Mesendoderm (in vitro differentiated cells): ENCODE results near the gene UBE2L6.

ENCODE experiments used
- DNase-seq: peaks from one replicate; pipeline ENCODE4 v3.0.0; 2013
- H2AK5ac ChIP-seq: 2 replicates; pipeline ENCODE4 v1.6.1; 2013; ENCODE audit warnings: low read length, inconsistent platforms
- H2BK120ac ChIP-seq: 2 replicates; pipeline ENCODE4 v1.6.1; 2013; ENCODE audit warnings: low read depth, mild to moderate bottlenecking, low read length, moderate library complexity, mixed read lengths
- H2BK15ac ChIP-seq: replicated peaks from 2 replicates; pipeline ENCODE4 v1.6.1; 2013; ENCODE audit warnings: low read depth, mild to moderate bottlenecking, moderate library complexity
- H2BK5ac ChIP-seq: 2 replicates; pipeline ENCODE4 v1.6.1; 2013; ENCODE audit warnings: low read length, inconsistent platforms
- H3K18ac ChIP-seq: 2 replicates; pipeline ENCODE4 v1.6.1; 2013; ENCODE audit warnings: mild to moderate bottlenecking, low read length, mixed read lengths
- H3K23ac ChIP-seq: one replicate; pipeline ENCODE4 v1.6.1; 2013; ENCODE audit warnings: low read length
- H3K27ac ChIP-seq: 2 replicates; pipeline ENCODE4 v1.5.1; 2013; ENCODE audit warnings: low read depth, mild to moderate bottlenecking, inconsistent platforms, low read length, moderate library complexity
- H3K27me3 ChIP-seq: 2 replicates; pipeline ENCODE4 v1.6.1; 2013; ENCODE audit warnings: low read length, control low read depth, mild to moderate bottlenecking, inconsistent platforms; ENCODE audit not compliant: insufficient read depth, poor library complexity
- H3K36me3 ChIP-seq: 2 replicates; pipeline ENCODE4 v1.6.1; 2013; ENCODE audit warnings: low read length, inconsistent platforms; ENCODE audit not compliant: control insufficient read depth, insufficient read depth
- H3K4ac ChIP-seq: one replicate; pipeline ENCODE4 v1.6.1; 2013; ENCODE audit warnings: low read depth, mild to moderate bottlenecking, low read length, moderate library complexity
- H3K4me1 ChIP-seq: 2 replicates; pipeline ENCODE4 v1.6.1; 2013; ENCODE audit warnings: low read depth, low read length, inconsistent platforms; ENCODE audit not compliant: control insufficient read depth
- H3K4me2 ChIP-seq: 2 replicates; pipeline ENCODE4 v1.6.1; 2013; ENCODE audit warnings: low read length
- H3K4me3 ChIP-seq: 2 replicates; pipeline ENCODE4 v1.5.1; 2013; ENCODE audit warnings: mild to moderate bottlenecking, low read length
- H3K56ac ChIP-seq: one replicate; pipeline ENCODE4 v1.6.1; 2013; ENCODE audit warnings: low read length
- H3K79me1 ChIP-seq: 2 replicates; pipeline ENCODE4 v1.6.1; 2013; ENCODE audit warnings: low read length, inconsistent platforms
- H3K79me2 ChIP-seq: 2 replicates; pipeline ENCODE4 v1.6.1; 2013; ENCODE audit warnings: mild to moderate bottlenecking, low read length; ENCODE audit not compliant: control insufficient read depth, insufficient read depth
- H3K9ac ChIP-seq: 2 replicates; pipeline ENCODE4 v1.6.1; 2013; ENCODE audit warnings: low read length, inconsistent platforms
- H4K5ac ChIP-seq: one replicate; pipeline ENCODE4 v1.6.1; 2013; ENCODE audit warnings: low read length
- H4K8ac ChIP-seq: one replicate; pipeline ENCODE4 v1.6.1; 2013; ENCODE audit warnings: low read depth, mild to moderate bottlenecking, control low read depth, low read length, moderate library complexity
- WGBS: extraction: QIAGEN DNeasy Blood & Tissue Kit; methylation state at CpG from one replicate; pipeline ENCODE4 v1.1.7; 2013; ENCODE audit warnings: low lambda C conversion rate, missing lambda C conversion rate; ENCODE audit not compliant: insufficient coverage; ENCODE audit errors: extremely low coverage; 5-methylcytosine and 5-hydroxymethylcytosine counted together

Gene UBE2L6

GRCh38 chr11:57585301-57585700, 17.8 kb upstream of the UBE2L6 start:
- H2AK5ac ChIP-seq: no peak overlapping the region
- no peak overlapping the region for H3K4ac ChIP-seq
- DNase-seq: no peak
- no peak overlapping the region for H3K4me2 ChIP-seq
- no peak overlapping the region for H4K5ac ChIP-seq
- no peak overlapping the region for H2BK5ac ChIP-seq
- H3K9ac ChIP-seq: no peak overlapping the region
- H3K56ac ChIP-seq: no peak overlapping the region
- no peak overlapping the region for H4K8ac ChIP-seq
- H3K27ac ChIP-seq: no peak overlapping the region
- no peaks in the 10 kb centered on the region for H3K79me1 ChIP-seq
- H3K23ac ChIP-seq: no peak overlapping the region
- H3K79me2 ChIP-seq: no peaks in the 10 kb centered on the region
- no peak overlapping the region for H3K18ac ChIP-seq
- no peak overlapping the region for H2BK120ac ChIP-seq
- H3K36me3 ChIP-seq: no peaks in the 10 kb centered on the region
- H3K4me3 ChIP-seq: no peak overlapping the region
- no peaks in the 10 kb centered on the region for H3K27me3 ChIP-seq
- no peaks in the 10 kb centered on the region for H3K4me1 ChIP-seq
- no peak overlapping the region for H2BK15ac ChIP-seq

- no peak overlapping the region for H2AK5ac ChIP-seq
- WGBS: no CpG with 5 or more reads among the region's 9 CpGs
- H3K27me3 ChIP-seq: no peaks in the 10 kb centered on the region
- H2BK15ac ChIP-seq: no peak overlapping the region
- DNase-seq: no peak
- H3K23ac ChIP-seq: no peak overlapping the region
- H3K36me3 ChIP-seq: no peaks in the 10 kb centered on the region
- H3K4me2 ChIP-seq: no peak overlapping the region
- H3K79me2 ChIP-seq: no peaks in the 10 kb centered on the region
- no peak overlapping the region for H3K4me3 ChIP-seq
- H3K27ac ChIP-seq: no peak overlapping the region
- H4K8ac ChIP-seq: no peak overlapping the region
- H3K18ac ChIP-seq: no peak overlapping the region
- no peak overlapping the region for H3K9ac ChIP-seq
- no peak overlapping the region for H2BK120ac ChIP-seq
- H3K4me1 ChIP-seq: no peaks in the 10 kb centered on the region
- no peak overlapping the region for H3K56ac ChIP-seq
- H2BK5ac ChIP-seq: no peak overlapping the region
- H4K5ac ChIP-seq: no peak overlapping the region
- H3K4ac ChIP-seq: no peak overlapping the region
- no peaks in the 10 kb centered on the region for H3K79me1 ChIP-seq
Measured at GRCh38 chr11:57584341-57584740, 16.9 kb upstream of the UBE2L6 start.

GRCh38 chr11:57574061-57574460, 6.6 kb upstream of the UBE2L6 start:
- DNase-seq: peak; percentile 19
- Histone ChIP-seq H4K8ac (no peak overlapping the region), H3K23ac (no peak overlapping the region), H3K79me2 (no peaks in the 10 kb centered on the region), H3K4me1 (no peaks in the 10 kb centered on the region), H3K9ac (no peak overlapping the region), H3K4me2 (no peak overlapping the region), H3K27ac (no peak overlapping the region), H2BK120ac (no peak overlapping the region), H3K27me3 (no peaks in the 10 kb centered on the region), H3K4ac (no peak overlapping the region), H3K56ac (no peak overlapping the region), H3K18ac (no peak overlapping the region), H3K4me3 (no peak overlapping the region), H3K36me3 (no peaks in the 10 kb centered on the region), H2BK15ac (no peak overlapping the region), H3K79me1 (no peaks in the 10 kb centered on the region), H4K5ac (no peak overlapping the region), H2AK5ac (no peak overlapping the region), H2BK5ac (no peak overlapping the region)
- WGBS: no CpG with 5 or more reads among the region's 4 CpGs

GRCh38 chr11:57571606-57572005, 4.1 kb upstream of the UBE2L6 start:
- Histone ChIP-seq H4K8ac (no peak overlapping the region), H2BK15ac (no peak overlapping the region), H3K56ac (no peak overlapping the region), H3K9ac (no peak overlapping the region), H3K18ac (no peak overlapping the region), H3K4me1 (no peaks in the 10 kb centered on the region), H3K4me2 (no peak overlapping the region), H4K5ac (no peak overlapping the region), H3K79me1 (no peaks in the 10 kb centered on the region), H3K4me3 (no peak overlapping the region), H3K79me2 (no peaks in the 10 kb centered on the region), H2BK120ac (no peak overlapping the region), H3K27ac (no peak overlapping the region), H3K27me3 (no peaks in the 10 kb centered on the region), H3K23ac (no peak overlapping the region), H2AK5ac (no peak overlapping the region), H3K4ac (no peak overlapping the region), H2BK5ac (no peak overlapping the region), H3K36me3 (no peaks in the 10 kb centered on the region)
- WGBS: no CpG with 5 or more reads among the region's 2 CpGs
- no peak for DNase-seq

GRCh38 chr11:57568330-57568766, 876 bp upstream of the UBE2L6 start:
- Histone ChIP-seq H3K4ac (no peak overlapping the region), H3K4me1 (no peaks in the 10 kb centered on the region), H3K79me1 (no peaks in the 10 kb centered on the region), H2AK5ac (no peak overlapping the region), H3K18ac (no peak overlapping the region), H2BK120ac (no peak overlapping the region), H3K23ac (no peak overlapping the region), H3K9ac (no peak overlapping the region), H2BK15ac (no peak overlapping the region), H3K27ac (no peak overlapping the region), H2BK5ac (no peak overlapping the region), H3K4me2 (peak overlapping the region; percentile 98), H3K27me3 (no peaks in the 10 kb centered on the region), H3K79me2 (no peaks in the 10 kb centered on the region), H3K56ac (peak overlapping the region; percentile 96), H4K5ac (no peak overlapping the region), H4K8ac (no peak overlapping the region), H3K36me3 (no peaks in the 10 kb centered on the region), H3K4me3 (no peak overlapping the region)
- peak; percentile 85 for DNase-seq
- no CpG with 5 or more reads among the region's 6 CpGs for WGBS

GRCh38 chr11:57566905-57567514, 462 bp downstream of the UBE2L6 start:
- H2BK15ac ChIP-seq: no peak overlapping the region
- no peak overlapping the region for H2BK5ac ChIP-seq
- H3K56ac ChIP-seq: peak overlapping the region; percentile 84
- no peak overlapping the region for H3K4ac ChIP-seq
- no peaks in the 10 kb centered on the region for H3K36me3 ChIP-seq
- no peak overlapping the region for H2BK120ac ChIP-seq
- H3K4me3 ChIP-seq: peak overlapping the region; percentile 36
- no peaks in the 10 kb centered on the region for H3K79me2 ChIP-seq
- no peak for DNase-seq
- H3K18ac ChIP-seq: no peak overlapping the region
- no peak overlapping the region for H4K5ac ChIP-seq
- no peaks in the 10 kb centered on the region for H3K4me1 ChIP-seq
- H3K79me1 ChIP-seq: no peaks in the 10 kb centered on the region
- peak overlapping the region; percentile 41 for H3K4me2 ChIP-seq
- H3K23ac ChIP-seq: no peak overlapping the region
- no peak overlapping the region for H4K8ac ChIP-seq
- H3K9ac ChIP-seq: peak overlapping the region; percentile 54
- no CpG with 5 or more reads among the region's 15 CpGs for WGBS
- H3K27ac ChIP-seq: no peak overlapping the region
- no peak overlapping the region for H2AK5ac ChIP-seq
- no peaks in the 10 kb centered on the region for H3K27me3 ChIP-seq
